Fibroblast of lung (primary cell): ENCODE results near the gene CD101. TPM values are rescaled to one million over a fixed set of nuclear protein-coding genes. Genes with fewer than 3 reads are reported as not detected.

Experiments used
- DNase-seq, 2 donors: peaks; one replicate each; pipeline versions ENCODE4 v3.0.0 to v3.0.0-alpha.2; 2010; ENCODE audit warnings: low read depth in 2 of 2
- H2AFZ ChIP-seq: 2 replicates; pipeline ENCODE4 v1.5.1; 2012; ENCODE audit warnings: low read length, control low read depth, inconsistent platforms
- H3K27ac ChIP-seq: 2 replicates; pipeline ENCODE4 v1.5.1; 2011; ENCODE audit warnings: low read length, control low read depth; ENCODE audit not compliant: insufficient read depth
- H3K27me3 ChIP-seq: 2 replicates; pipeline ENCODE4 v1.5.1; 2011; ENCODE audit warnings: mild to moderate bottlenecking, low read length; ENCODE audit not compliant: control insufficient read depth, insufficient read depth
- H3K36me3 ChIP-seq: 2 replicates; pipeline ENCODE4 v1.5.1; 2011; ENCODE audit warnings: low read length; ENCODE audit not compliant: control insufficient read depth, insufficient read depth
- H3K4me1 ChIP-seq: 2 replicates; pipeline ENCODE4 v1.5.1; 2011; ENCODE audit warnings: low read length; ENCODE audit not compliant: control insufficient read depth, insufficient read depth; ENCODE audit errors: extremely low read depth
- H3K4me2 ChIP-seq: 2 replicates; pipeline ENCODE4 v1.5.1; 2011; ENCODE audit warnings: low read length, control low read depth; ENCODE audit not compliant: insufficient read depth; ENCODE audit errors: extremely low read depth
- H3K4me3 ChIP-seq, 4 experiments: fragments of 200-600 bp in 1 of 4; sonication (generic) in 1 of 4; replicated peaks in 1 of 4; 2 replicates each; pipeline ENCODE4 v1.5.1; 2011 to 2016; ENCODE audit warnings: low read length in 4 of 4, low read depth in 3 of 4, mild to moderate bottlenecking in 3 of 4, control low read depth in 2 of 4, inconsistent platforms in 1 of 4, mixed read lengths in 1 of 4; ENCODE audit not compliant: insufficient read depth in 1 of 4; ENCODE audit errors: control extremely low read depth in 1 of 4
- H3K79me2 ChIP-seq: 2 replicates; pipeline ENCODE4 v1.5.1; 2012; ENCODE audit warnings: mild to moderate bottlenecking, low read length, inconsistent platforms; ENCODE audit not compliant: control insufficient read depth, insufficient read depth
- H3K9ac ChIP-seq: 2 replicates; pipeline ENCODE4 v1.5.1; 2011; ENCODE audit warnings: mild to moderate bottlenecking, low read length, control low read depth; ENCODE audit not compliant: insufficient read depth
- H3K9me3 ChIP-seq: 2 replicates; pipeline ENCODE4 v1.5.1; 2012; ENCODE audit warnings: low read depth, low read length; ENCODE audit not compliant: control insufficient read depth, insufficient read depth
- H4K20me1 ChIP-seq: 2 replicates; pipeline ENCODE4 v1.5.1; 2011; ENCODE audit warnings: low read length; ENCODE audit not compliant: control insufficient read depth, insufficient read depth; ENCODE audit errors: extremely low read depth
- CTCF ChIP-seq, 2 donors: IDR thresholded peaks in 1 of 2; conservative IDR thresholded peaks in 1 of 2; 1 replicate in 1 of 2; 2 replicates in 1 of 2; pipeline ENCODE4 v1.5.1; 2011 to 2012; ENCODE audit warnings: low read length in 2 of 2, control low read depth in 1 of 2, inconsistent platforms in 1 of 2, low read depth in 1 of 2, mild to moderate bottlenecking in 1 of 2
- EZH2 ChIP-seq: IDR thresholded peaks from 2 replicates; pipeline ENCODE4 v1.5.1; 2012; ENCODE audit warnings: low read length, control low read depth, mild to moderate bottlenecking; ENCODE audit errors: missing control alignments
- polyA plus RNA-seq, 2 donors: library from polyadenylated mRNA; depleted of rRNA in 1 of 2; stranded (reverse) in 1 of 2; unstranded in 1 of 2; fragments of >200 nt; gene quantifications; 2 replicates each; pipeline ENCODE4 v1.2.1, GENCODE V29; 2011 to 2012; ENCODE audit warnings: missing spikeins in 1 of 2
- total RNA-seq: library from RNA; depleted of rRNA; stranded (reverse); fragments of >200 nt; gene quantifications from 2 replicates; pipeline ENCODE4 v1.2.1, GENCODE V29; 2014

The CD101 gene
- total and polyA plus RNA-seq, 2 donors (not counting 1 experiment from before 2014, with no cell fraction given): not detected

DNA sequence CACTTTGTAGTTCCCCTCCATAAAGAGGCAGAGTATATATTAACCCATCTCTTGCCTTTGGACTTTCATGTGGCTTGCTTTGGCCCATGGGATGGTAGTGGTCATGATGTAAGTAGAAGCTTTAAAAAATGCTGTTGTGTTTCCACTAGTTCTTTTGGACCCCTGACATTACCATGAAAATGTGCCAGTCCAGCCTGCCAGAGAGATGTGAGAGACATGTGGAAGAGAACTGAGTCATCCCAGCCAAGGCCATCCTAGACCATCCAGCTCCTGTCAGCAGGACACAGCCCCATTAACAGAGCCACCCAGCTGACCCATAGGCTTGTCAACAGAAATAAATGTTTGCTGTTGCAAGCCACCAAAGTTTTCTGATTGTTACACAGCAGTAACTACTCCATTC is 3.9 kb upstream of the CD101 start:
- no peaks in the 10 kb centered on the region for H3K79me2 ChIP-seq
- no peaks in the 10 kb centered on the region for H3K36me3 ChIP-seq
- DNase-seq: peak in 1 of 2 donors; percentile 32
- H3K9ac ChIP-seq: no peak overlapping the region
- TF ChIP-seq EZH2 (no peak), CTCF (conservative IDR thresholded peaks at IDR 0.05 in 1 of 2, IDR thresholded peaks at IDR 0.05 in 1 of 2; ENCODE audit: low read depth in 1 of 2, low read length in 2 of 2) (no peak)
- no peaks in the 10 kb centered on the region for H3K9me3 ChIP-seq
- no peak overlapping the region for H2AFZ ChIP-seq
- no peaks in the 10 kb centered on the region for H4K20me1 ChIP-seq
- no peaks in the 10 kb centered on the region for H3K27me3 ChIP-seq
- no peak overlapping the region for H3K4me2 ChIP-seq
- H3K27ac ChIP-seq: no peak overlapping the region
- H3K4me1 ChIP-seq: no peaks in the 10 kb centered on the region
- H3K4me3 ChIP-seq: no peak overlapping the region

- no peak overlapping the region for H3K9ac ChIP-seq
These were observed 2.0 kb upstream of the CD101 start for GRCh38 chr1:116999596-116999995.

DNA sequence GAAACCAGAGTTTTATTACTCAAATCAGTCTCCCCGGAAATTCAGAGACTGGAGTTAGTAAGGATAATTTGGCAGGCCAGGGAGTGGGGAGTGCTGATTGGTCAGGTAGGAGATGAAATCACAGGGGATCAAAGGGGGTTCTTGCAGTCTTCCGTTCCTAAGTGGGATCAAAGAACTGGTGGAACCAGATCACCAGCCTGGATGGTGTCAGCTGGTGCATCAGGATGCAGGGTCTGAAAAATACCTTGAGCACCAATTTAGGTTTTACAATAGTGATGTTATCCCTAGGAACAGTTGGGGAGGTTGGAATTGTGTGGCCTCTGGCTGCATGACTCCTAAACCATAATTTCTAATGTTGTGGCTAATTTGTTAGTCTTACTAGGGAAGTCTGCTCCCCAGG is 1.4 kb upstream of the CD101 start:
- H3K36me3 ChIP-seq: no peaks in the 10 kb centered on the region
- no peaks in the 10 kb centered on the region for H3K4me1 ChIP-seq
- no peak overlapping the region for H3K27ac ChIP-seq
- no peaks in the 10 kb centered on the region for H4K20me1 ChIP-seq
- DNase-seq: no peak
- no peaks in the 10 kb centered on the region for H3K27me3 ChIP-seq
- H3K4me2 ChIP-seq: no peak overlapping the region
- H3K9ac ChIP-seq: no peak overlapping the region
- TF ChIP-seq CTCF (conservative IDR thresholded peaks at IDR 0.05 in 1 of 2, IDR thresholded peaks at IDR 0.05 in 1 of 2; ENCODE audit: low read depth in 1 of 2, low read length in 2 of 2): no peak
- no peaks in the 10 kb centered on the region for H3K9me3 ChIP-seq
- no peaks in the 10 kb centered on the region for H3K79me2 ChIP-seq
- H2AFZ ChIP-seq: no peak overlapping the region
- H3K4me3 ChIP-seq: no peak overlapping the region

More at GRCh38 chr1:116999596-116999995, 2.0 kb upstream of the CD101 start:
- no peaks in the 10 kb centered on the region for H3K27me3 ChIP-seq
- no peaks in the 10 kb centered on the region for H4K20me1 ChIP-seq
- no peak for TF ChIP-seq CTCF (conservative IDR thresholded peaks at IDR 0.05 in 1 of 2, IDR thresholded peaks at IDR 0.05 in 1 of 2; ENCODE audit: low read depth in 1 of 2, low read length in 2 of 2)
- H3K4me1 ChIP-seq: no peaks in the 10 kb centered on the region
- no peaks in the 10 kb centered on the region for H3K36me3 ChIP-seq
- H3K4me3 ChIP-seq: no peak overlapping the region
- H3K79me2 ChIP-seq: no peaks in the 10 kb centered on the region
- DNase-seq: no peak
- H2AFZ ChIP-seq: no peak overlapping the region
- no peak overlapping the region for H3K4me2 ChIP-seq
- no peaks in the 10 kb centered on the region for H3K9me3 ChIP-seq
- H3K27ac ChIP-seq: no peak overlapping the region
